HUES6 (cell line): Measurements from ENCODE around the gene IL3.

Experiments
- H3K27ac ChIP-seq: 2 replicates; pipeline ENCODE4 v1.7.0; 2013; ENCODE audit warnings: low read depth, mild to moderate bottlenecking, low read length, inconsistent platforms
- H3K27me3 ChIP-seq: 2 replicates; pipeline ENCODE4 v1.6.1; 2013; ENCODE audit warnings: low read length; ENCODE audit not compliant: control insufficient read depth, insufficient read depth
- H3K36me3 ChIP-seq: 2 replicates; pipeline ENCODE4 v1.6.1; 2013; ENCODE audit warnings: low read length; ENCODE audit not compliant: control insufficient read depth, insufficient read depth
- H3K4me1 ChIP-seq: 2 replicates; pipeline ENCODE4 v1.6.1; 2013; ENCODE audit warnings: low read length; ENCODE audit not compliant: control insufficient read depth, insufficient read depth
- H3K4me3 ChIP-seq: 2 replicates; pipeline ENCODE4 v1.5.1; 2013; ENCODE audit warnings: low read depth, low read length
- H3K9ac ChIP-seq: one replicate; pipeline ENCODE4 v1.6.1; 2013; ENCODE audit warnings: mild to moderate bottlenecking, low read length
- H3K9me3 ChIP-seq: 2 replicates; pipeline ENCODE4 v1.6.1; 2013; ENCODE audit warnings: low read depth, low read length; ENCODE audit not compliant: control insufficient read depth, insufficient read depth

Gene IL3

DNA sequence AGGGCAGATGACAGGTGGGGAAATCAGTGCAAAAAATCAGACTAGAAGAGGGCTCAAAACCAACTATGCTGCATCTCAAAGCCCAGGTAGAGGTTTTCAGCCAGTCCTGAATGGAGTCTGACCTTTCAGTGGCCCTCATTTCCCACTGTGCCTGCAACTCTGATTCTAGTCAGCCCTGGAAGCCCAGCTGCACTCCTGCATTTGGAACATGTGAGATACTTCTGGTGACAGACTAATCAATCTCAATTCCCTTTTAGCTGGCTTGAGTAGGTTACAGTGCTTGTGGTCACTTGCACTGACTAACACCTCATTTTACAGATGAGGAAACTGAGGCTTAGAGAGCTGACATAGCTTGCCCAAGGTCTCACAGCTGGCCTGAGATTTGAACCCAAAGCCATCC is 41.1 kb upstream of the IL3 start:
- Histone ChIP-seq H3K9ac (no peak overlapping the region), H3K36me3 (no peaks in the 10 kb centered on the region), H3K4me3 (no peak overlapping the region), H3K4me1 (no peaks in the 10 kb centered on the region), H3K27ac (no peak overlapping the region), H3K9me3 (no peaks in the 10 kb centered on the region), H3K27me3 (no peaks in the 10 kb centered on the region; the same call in 1 of the 2 replicates)

DNA sequence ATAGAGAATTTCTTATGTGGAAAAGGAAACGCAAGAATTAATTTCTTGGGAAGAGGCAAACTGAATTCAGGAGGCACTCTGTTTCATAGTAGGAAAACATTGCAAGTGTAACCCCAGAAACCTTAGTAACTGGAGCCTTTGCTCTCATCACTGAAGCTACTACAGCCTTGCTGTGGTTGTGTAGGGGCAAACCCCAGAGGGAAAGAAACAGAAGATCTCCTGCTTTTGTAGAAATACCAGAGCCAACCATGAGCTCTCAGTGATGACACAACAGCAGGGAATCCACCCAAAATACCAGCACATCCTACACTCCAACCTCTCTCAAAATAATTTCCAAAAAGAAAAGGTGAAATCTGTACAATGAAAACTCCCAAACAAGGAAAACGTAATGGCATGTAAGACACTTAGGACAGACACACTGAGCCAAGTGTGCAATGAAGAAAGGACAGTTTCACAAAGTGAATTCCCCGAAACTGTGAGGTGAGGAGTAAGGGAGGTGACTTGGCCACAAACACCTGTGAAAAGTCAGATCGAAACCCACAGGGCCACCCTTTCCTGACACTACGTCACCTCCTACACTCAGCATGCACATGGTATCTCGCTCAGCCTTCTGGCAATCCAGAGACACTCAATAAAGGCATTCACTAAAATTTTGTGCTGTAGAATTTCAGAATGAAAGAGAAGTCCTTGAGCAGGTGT is 40.4 kb upstream of the IL3 start:
- Histone ChIP-seq H3K27me3 (no peaks in the 10 kb centered on the region; the same call in 1 of the 2 replicates), H3K4me1 (no peaks in the 10 kb centered on the region), H3K9me3 (no peaks in the 10 kb centered on the region), H3K36me3 (no peaks in the 10 kb centered on the region), H3K9ac (no peak overlapping the region), H3K27ac (no peak overlapping the region), H3K4me3 (no peak overlapping the region)

- no peaks in the 10 kb centered on the region for H3K9me3 ChIP-seq
- no peak overlapping the region for H3K4me3 ChIP-seq
- H3K9ac ChIP-seq: no peak overlapping the region
- no peaks in the 10 kb centered on the region for H3K36me3 ChIP-seq
- H3K27me3 ChIP-seq: no peaks in the 10 kb centered on the region; the same call in 1 of the 2 replicates
- H3K4me1 ChIP-seq: no peaks in the 10 kb centered on the region
- H3K27ac ChIP-seq: no peak overlapping the region
Measured at GRCh38 chr5:132020568-132021339, 39.7 kb upstream of the IL3 start.

DNA sequence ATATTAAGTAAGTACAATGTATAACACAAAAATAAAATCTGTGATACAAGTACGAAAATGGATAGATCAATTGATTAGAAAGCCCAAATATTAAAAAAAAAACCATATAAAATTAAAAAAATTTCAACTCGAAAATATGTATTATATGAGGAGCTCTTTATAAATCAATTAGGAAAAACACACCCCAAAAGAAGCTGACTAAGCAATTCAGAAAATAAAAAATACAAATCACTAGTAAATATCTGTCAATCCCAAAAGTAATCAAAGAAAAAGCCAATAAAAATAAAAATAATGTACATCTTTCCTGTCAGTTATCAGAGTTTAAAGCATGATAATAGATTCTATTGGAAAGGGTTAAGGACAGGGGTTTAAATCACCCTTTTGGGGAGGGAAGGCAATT is 38.8 kb upstream of the IL3 start:
- Histone ChIP-seq H3K36me3 (no peaks in the 10 kb centered on the region), H3K9me3 (no peaks in the 10 kb centered on the region), H3K27ac (no peak overlapping the region), H3K27me3 (no peaks in the 10 kb centered on the region; the same call in 1 of the 2 replicates), H3K4me1 (no peaks in the 10 kb centered on the region), H3K9ac (no peak overlapping the region), H3K4me3 (no peak overlapping the region)

- H3K4me3 ChIP-seq: no peak overlapping the region
- H3K36me3 ChIP-seq: no peaks in the 10 kb centered on the region
- H3K4me1 ChIP-seq: no peaks in the 10 kb centered on the region
- H3K9ac ChIP-seq: no peak overlapping the region
- no peaks in the 10 kb centered on the region for H3K9me3 ChIP-seq
- H3K27me3 ChIP-seq: no peaks in the 10 kb centered on the region; the same call in 1 of the 2 replicates
- no peak overlapping the region for H3K27ac ChIP-seq
Measured at GRCh38 chr5:132022737-132023136, 37.7 kb upstream of the IL3 start.

GRCh38 chr5:132023258-132024116 is 37.0 kb upstream of the IL3 start:
- H3K36me3 ChIP-seq: no peaks in the 10 kb centered on the region
- no peaks in the 10 kb centered on the region for H3K4me1 ChIP-seq
- H3K9ac ChIP-seq: no peak overlapping the region
- no peaks in the 10 kb centered on the region; the same call in 1 of the 2 replicates for H3K27me3 ChIP-seq
- no peak overlapping the region for H3K4me3 ChIP-seq
- H3K27ac ChIP-seq: no peak overlapping the region
- H3K9me3 ChIP-seq: no peaks in the 10 kb centered on the region

GRCh38 chr5:132024117-132024435 is 36.4 kb upstream of the IL3 start:
- Histone ChIP-seq H3K4me3 (no peak overlapping the region), H3K9ac (no peak overlapping the region), H3K9me3 (no peaks in the 10 kb centered on the region), H3K36me3 (no peaks in the 10 kb centered on the region), H3K27ac (no peak overlapping the region), H3K4me1 (no peaks in the 10 kb centered on the region), H3K27me3 (no peaks in the 10 kb centered on the region; the same call in 1 of the 2 replicates)

- Histone ChIP-seq H3K9ac (no peak overlapping the region), H3K36me3 (no peaks in the 10 kb centered on the region), H3K9me3 (no peaks in the 10 kb centered on the region), H3K27me3 (no peaks in the 10 kb centered on the region; the same call in 1 of the 2 replicates), H3K27ac (no peak overlapping the region), H3K4me1 (no peaks in the 10 kb centered on the region), H3K4me3 (no peak overlapping the region)
Measured at GRCh38 chr5:132024789-132025402, 35.6 kb upstream of the IL3 start.

GRCh38 chr5:132025403-132025971 is 35.0 kb upstream of the IL3 start:
- no peaks in the 10 kb centered on the region for H3K9me3 ChIP-seq
- H3K4me1 ChIP-seq: no peaks in the 10 kb centered on the region
- no peak overlapping the region for H3K9ac ChIP-seq
- H3K4me3 ChIP-seq: no peak overlapping the region
- H3K27ac ChIP-seq: no peak overlapping the region
- H3K27me3 ChIP-seq: no peaks in the 10 kb centered on the region
- no peaks in the 10 kb centered on the region for H3K36me3 ChIP-seq

- Histone ChIP-seq H3K27me3 (no peaks in the 10 kb centered on the region), H3K4me3 (no peak overlapping the region), H3K9me3 (no peaks in the 10 kb centered on the region), H3K27ac (no peak overlapping the region), H3K9ac (no peak overlapping the region), H3K36me3 (no peaks in the 10 kb centered on the region), H3K4me1 (no peaks in the 10 kb centered on the region)
Measured at GRCh38 chr5:132026516-132027008, 33.9 kb upstream of the IL3 start.
